ENCODE data around the gene THAP5.

Gene THAP5

GRCh38 chr7:108528183-108528712 lies 41.3 kb downstream of the THAP5 start:
- no peak for DNase-seq

- DNase-seq, result no peak
These were observed 42.8 kb downstream of the THAP5 start for GRCh38 chr7:108526768-108527017.

GRCh38 chr7:108525985-108526767 lies 43.3 kb downstream of the THAP5 start, which contains the start of gene PNPLA8:
TSS of gene PNPLA8 (minus strand) at chr7:108526135. CDS start at chr7:108515491, 10,644 bp downstream.
- DNase-seq, result peak; percentile 100

GRCh38 chr7:108525327-108525984 lies 44.0 kb downstream of the THAP5 start:
- peak; percentile 86 for DNase-seq

- DNase-seq, result no peak
These were observed 46.7 kb downstream of the THAP5 start for GRCh38 chr7:108522780-108523179.

- DNase-seq, result no peak
These were observed 51.6 kb downstream of the THAP5 start for GRCh38 chr7:108517951-108518350.

GRCh38 chr7:108515630-108516029 lies 53.9 kb downstream of the THAP5 start:
- no peak for DNase-seq

- DNase-seq, result no peak
These were observed 54.5 kb downstream of the THAP5 start for GRCh38 chr7:108515013-108515412.

All from NK-92 treated with Interleukin-12 subunit alpha and Interleukin-12 subunit beta, amount 100 ng/mL, for 24 hours (cell line).